ENCODE results near the gene CAV1.

Gene CAV1

DNA sequence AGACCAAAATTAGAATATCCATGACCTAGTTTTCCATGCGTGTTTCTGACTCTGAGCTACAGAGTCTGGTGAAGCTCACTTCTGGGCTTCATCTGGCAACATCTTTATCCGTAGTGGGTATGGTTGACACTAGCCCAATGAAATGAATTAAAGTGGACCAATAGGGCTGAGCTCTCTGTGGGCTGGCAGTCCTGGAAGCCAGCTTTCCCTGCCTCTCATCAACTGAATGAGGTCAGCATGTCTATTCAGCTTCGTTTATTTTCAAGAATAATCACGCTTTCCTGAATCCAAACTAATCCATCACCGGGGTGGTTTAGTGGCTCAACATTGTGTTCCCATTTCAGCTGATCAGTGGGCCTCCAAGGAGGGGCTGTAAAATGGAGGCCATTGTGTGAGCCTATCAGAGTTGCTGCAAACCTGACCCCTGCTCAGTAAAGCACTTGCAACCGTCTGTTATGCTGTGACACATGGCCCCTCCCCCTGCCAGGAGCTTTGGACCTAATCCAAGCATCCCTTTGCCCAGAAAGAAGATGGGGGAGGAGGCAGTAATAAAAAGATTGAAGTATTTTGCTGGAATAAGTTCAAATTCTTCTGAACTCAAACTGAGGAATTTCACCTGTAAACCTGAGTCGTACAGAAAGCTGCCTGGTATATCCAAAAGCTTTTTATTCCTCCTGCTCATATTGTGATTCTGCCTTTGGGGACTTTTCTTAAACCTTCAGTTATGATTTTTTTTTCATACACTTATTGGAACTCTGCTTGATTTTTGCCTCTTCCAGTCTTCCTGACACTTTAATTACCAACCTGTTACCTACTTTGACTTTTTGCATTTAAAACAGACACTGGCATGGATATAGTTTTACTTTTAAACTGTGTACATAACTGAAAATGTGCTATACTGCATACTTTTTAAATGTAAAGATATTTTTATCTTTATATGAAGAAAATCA, 35.5 kb downstream of the CAV1 start:
- DNase-seq = no peak

DNA sequence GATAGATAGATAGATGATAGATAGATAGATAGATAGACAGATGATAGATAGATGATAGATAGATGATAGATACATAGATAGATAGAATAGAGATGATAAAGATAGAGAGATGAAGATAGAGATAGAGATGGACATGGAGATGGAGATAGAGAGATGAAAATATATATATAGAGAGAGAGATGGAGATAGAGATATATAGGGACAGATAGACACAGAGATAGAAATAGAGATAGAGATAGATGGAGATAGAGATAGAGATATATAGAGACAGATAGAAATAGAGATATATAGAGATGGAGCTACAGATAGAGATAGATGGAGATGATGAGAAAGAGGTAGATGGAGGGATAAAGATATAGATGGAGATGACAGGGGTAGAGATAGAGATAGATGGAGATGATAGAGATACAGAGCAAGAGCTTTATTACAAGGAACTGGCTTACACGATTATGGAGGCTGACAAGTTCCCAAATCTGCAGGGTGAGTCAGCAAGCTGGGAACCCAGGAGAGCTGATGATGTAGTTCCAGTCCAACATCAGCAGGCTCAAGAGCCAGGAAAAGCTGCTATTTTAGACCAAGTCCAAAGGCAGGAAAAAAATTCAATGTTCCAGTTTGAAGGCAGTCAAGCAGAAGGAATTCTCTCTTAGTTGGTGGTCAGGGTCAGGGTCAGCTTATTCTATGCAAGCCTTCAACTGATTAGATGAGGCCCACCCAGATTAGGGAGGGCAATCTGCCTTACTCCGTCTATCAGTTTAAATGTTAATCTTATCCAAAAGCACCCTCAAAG, 37.1 kb downstream of the CAV1 start:
- no peak for DNase-seq

DNA sequence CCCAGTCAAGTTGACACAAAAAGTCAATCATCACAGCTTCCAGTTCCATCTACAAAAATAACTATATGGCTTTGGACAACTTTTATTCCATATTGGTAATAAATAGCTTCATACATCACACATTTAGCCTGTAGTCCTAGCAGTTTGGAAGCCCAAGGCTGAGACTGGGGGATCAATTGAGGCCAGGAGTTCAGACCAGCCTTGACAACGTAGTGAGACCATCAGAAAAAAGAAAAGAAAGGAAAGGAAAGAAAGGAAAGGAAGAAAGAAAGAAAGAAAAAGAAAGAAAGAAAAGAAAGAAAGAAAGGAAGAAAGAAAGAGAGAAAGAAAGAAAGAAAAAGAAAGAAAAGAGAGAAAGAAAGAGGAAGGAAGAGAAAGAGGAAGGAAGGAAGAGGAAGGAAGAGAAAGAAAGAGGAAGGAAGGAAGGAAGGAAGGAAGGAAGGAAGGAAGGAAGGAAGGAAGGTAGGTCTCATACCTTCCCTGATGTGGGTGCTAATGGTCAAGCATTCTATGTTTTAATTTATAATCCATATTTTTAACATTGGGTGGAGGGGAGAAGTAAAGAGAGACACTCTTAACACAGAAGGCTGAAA, 37.8 kb downstream of the CAV1 start:
- DNase-seq = no peak

- no peak for DNase-seq
These were observed 41.1 kb downstream of the CAV1 start for GRCh38 chr7:116565981-116566380.

DNA sequence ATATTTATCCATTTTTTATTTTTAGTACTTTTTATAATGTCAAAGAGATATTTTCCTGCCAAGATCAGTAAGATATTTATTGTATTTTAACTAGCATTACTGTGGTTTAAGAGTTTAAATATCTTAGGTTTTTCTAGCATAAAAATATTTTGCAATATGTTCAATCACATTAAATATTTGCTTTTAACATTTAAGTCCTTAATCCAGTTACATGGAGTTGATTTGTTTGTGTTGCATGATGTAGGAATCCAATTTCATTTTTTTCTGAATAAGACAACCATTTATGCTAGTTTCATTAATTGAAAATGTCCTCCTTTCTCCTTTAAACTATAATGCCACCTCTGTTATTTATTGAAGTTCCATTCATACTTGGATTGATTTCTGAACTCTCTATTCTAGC, 41.8 kb downstream of the CAV1 start:
- DNase-seq = no peak

- DNase-seq = no peak
These were observed 44.9 kb downstream of the CAV1 start for GRCh38 chr7:116569737-116570136.

GRCh38 chr7:116570306-116570705, 45.5 kb downstream of the CAV1 start:
- no peak for DNase-seq

GRCh38 chr7:116571037-116571436, 46.2 kb downstream of the CAV1 start:
- DNase-seq = no peak

DNA sequence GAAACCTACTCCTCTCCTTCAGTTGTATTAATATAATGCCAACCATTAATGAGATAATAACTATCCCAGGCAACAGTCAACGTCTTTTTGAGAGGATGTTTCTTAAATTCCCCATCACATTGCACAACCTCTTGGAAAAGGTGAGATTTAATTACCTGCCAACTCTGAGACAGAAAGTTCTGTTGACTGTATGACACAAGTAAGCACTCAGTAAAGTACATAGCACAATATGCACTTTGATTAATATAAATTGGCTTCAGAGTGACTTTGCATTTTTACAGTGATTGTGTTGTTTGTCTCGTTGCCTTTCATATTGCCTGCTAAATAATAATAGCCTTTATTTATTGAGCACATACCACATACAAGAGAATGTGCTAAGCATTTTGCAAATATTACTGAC, 46.7 kb downstream of the CAV1 start:
- DNase-seq = no peak

- DNase-seq = no peak
These were observed 47.2 kb downstream of the CAV1 start for GRCh38 chr7:116572036-116572435.

- DNase-seq = no peak
These were observed 48.7 kb downstream of the CAV1 start for GRCh38 chr7:116573541-116573940.

- DNase-seq = no peak
These were observed 49.4 kb downstream of the CAV1 start for GRCh38 chr7:116574025-116574822.

DNA sequence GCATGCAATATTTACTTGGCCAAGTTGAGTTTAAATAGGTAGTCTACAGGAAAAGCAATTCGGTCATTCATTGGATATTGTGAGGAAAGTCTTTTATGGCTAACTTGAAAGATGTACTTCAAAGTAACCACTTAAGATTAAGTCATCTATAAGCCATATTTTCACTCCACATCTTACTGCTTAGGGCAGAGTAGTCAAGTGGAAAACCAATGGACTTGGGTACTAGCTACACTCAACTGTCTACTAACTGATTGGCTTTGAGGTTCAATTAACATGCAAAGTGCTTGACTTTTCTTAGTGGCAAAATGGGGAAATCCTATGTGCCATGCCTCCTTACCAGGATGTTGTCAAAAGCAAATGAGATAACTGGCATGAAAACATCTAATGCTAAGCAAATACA, 51.0 kb downstream of the CAV1 start:
- DNase-seq = no peak

DNA sequence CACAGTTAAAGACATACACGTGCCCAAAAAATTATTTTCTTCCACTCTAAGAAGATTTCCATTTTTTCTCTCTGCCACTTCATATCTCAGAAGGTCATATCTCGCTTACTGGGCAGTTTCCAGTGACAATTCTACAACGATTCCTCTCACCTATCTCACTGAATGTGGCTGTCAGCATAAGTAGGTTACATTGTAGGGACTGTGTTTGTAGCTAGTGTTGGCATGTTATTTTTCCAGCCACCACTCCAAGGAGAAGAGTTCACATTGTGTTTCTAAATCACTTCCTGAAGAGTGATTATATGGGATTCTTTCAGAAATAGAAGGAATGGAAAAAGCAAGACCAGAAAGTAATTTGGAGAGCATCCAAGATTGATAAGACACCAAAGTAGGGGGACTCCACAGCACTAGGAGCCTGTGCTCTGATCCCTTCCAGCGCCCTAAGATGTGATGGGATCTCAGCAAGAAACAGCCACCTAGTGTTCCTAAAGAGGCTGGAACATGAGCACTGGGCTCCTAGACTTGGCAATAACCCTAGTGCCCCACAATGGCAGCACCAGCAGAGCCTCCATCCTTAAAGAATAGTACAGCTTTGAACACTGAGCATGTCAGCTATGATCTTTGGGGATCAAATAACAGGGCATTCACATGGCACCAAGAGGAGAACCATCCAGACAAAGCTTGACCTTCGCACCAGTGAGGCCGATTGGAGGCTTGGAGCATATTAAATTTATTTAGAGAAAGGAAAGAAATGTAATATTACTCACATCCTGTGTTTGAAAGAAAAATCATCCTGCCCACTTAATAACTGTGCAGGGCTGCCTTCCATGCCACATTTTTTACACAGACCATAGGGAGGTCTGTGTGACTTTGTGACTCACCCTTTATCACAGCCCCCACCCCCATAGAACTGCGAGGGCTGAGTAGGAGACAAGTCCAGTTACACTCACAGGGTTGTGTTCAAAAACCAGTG, 51.8 kb downstream of the CAV1 start:
- no peak for DNase-seq

- DNase-seq = no peak
These were observed 52.6 kb downstream of the CAV1 start for GRCh38 chr7:116577320-116577871.

GRCh38 chr7:116578526-116578925, 53.7 kb downstream of the CAV1 start:
- DNase-seq = no peak

DNA sequence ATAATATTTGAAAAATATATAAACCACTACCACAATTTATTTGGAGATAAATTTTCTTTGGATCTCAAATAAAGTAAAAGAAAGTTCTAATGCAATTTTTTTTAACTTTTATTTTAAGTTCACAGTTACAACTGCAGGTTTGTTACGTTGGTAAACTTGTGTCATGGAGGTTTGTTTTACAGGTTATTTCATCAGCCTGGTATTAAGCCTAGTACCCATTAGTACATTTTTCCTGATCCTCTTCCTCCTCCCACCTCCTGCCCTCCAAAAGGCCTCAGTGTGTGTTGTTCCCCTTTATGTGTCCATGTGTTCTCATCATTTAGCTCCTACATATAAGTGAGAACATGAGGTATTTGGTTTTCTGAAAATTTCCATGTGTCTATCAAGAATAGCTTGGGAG, 54.5 kb downstream of the CAV1 start:
- DNase-seq = no peak

GRCh38 chr7:116579835-116580234, 55.0 kb downstream of the CAV1 start:
- DNase-seq = no peak

- DNase-seq = no peak
These were observed 57.4 kb downstream of the CAV1 start for GRCh38 chr7:116582164-116582732.

GRCh38 chr7:116582806-116583444, 58.1 kb downstream of the CAV1 start:
- no peak for DNase-seq
